Progenitor cell of endocrine pancreas (in vitro differentiated cells): ENCODE data around the gene CSE1L. TPM values are rescaled to one million over a fixed set of nuclear protein-coding genes. Genes with fewer than 3 reads are reported as not detected.
A peak's percentile ranks its signal among the peaks of the same experiment; 100 is the strongest.
"Not testable (repeated sequence)": the region's sequence is repeated elsewhere in the genome, so short reads cannot be mapped to it uniquely, and the experiment has no call there.

Source experiments
- DNase-seq: peaks from one replicate; pipeline ENCODE4 v3.0.0; 2021; ENCODE audit warnings: low spot score; ENCODE audit not compliant: unreplicated experiment
- H3K27ac Mint-ChIP-seq: 2 replicates; pipeline ENCODE4 v1.8.0; 2021; ENCODE audit warnings: mild to moderate bottlenecking, moderate library complexity, mixed read lengths
- H3K27me3 Mint-ChIP-seq: 2 replicates; pipeline ENCODE4 v1.8.0; 2021; ENCODE audit warnings: mixed read lengths
- H3K36me3 Mint-ChIP-seq: 2 replicates; pipeline ENCODE4 v1.8.0; 2022; ENCODE audit warnings: mixed read lengths; ENCODE audit not compliant: insufficient read depth
- H3K4me1 Mint-ChIP-seq: 2 replicates; pipeline ENCODE4 v1.8.0; 2021; ENCODE audit warnings: low read depth, mixed read lengths
- H3K4me3 Mint-ChIP-seq: 2 replicates; pipeline ENCODE4 v1.8.0; 2021; ENCODE audit warnings: low read depth, mild to moderate bottlenecking, moderate library complexity, mixed read lengths
- H3K9me3 Mint-ChIP-seq: 2 replicates; pipeline ENCODE4 v1.8.0; 2021; ENCODE audit warnings: low read depth, mixed read lengths
- CTCF ChIP-seq: fragments of 200-600 bp; sonication (generic); IDR thresholded peaks from one replicate; pipeline ENCODE4 v1.5.0; 2021; ENCODE audit warnings: antibody characterized with exemption, mild to moderate bottlenecking; ENCODE audit not compliant: unreplicated experiment
- total RNA-seq: library from RNA; stranded (reverse); gene quantifications from 2 replicates; pipeline ENCODE4 v1.2.1, GENCODE V29; 2021

CSE1L gene
- total RNA-seq, 1 donor from 2014 or later: 99.9 TPM

- H3K9me3 Mint-ChIP-seq: no peaks in the 10 kb centered on the region
- H3K4me3 Mint-ChIP-seq: no peak overlapping the region
- H3K27me3 Mint-ChIP-seq: no peaks in the 10 kb centered on the region
- H3K4me1 Mint-ChIP-seq: peaks cover 18% of the 10 kb centered on the region
- TF ChIP-seq CTCF: no peak
- peak overlapping the region; percentile 70 for H3K27ac Mint-ChIP-seq
- H3K36me3 Mint-ChIP-seq: peaks cover 30% of the 10 kb centered on the region
- no peak for DNase-seq
These were observed 36.0 kb upstream of the CSE1L start for GRCh38 chr20:49009899-49010631.

GRCh38 chr20:49024220-49024619 lies 21.9 kb upstream of the CSE1L start:
- no peak for TF ChIP-seq CTCF
- Mint-ChIP-seq H3K36me3 (peaks cover 20% of the 10 kb centered on the region), H3K4me1 (no peaks in the 10 kb centered on the region), H3K9me3 (no peaks in the 10 kb centered on the region), H3K27me3 (no peaks in the 10 kb centered on the region), H3K27ac (no peak overlapping the region), H3K4me3 (no peak overlapping the region)
- no peak for DNase-seq

GRCh38 chr20:49028177-49028576 lies 17.9 kb upstream of the CSE1L start:
- not testable (repeated sequence) for H3K4me3 Mint-ChIP-seq, H3K27ac Mint-ChIP-seq, H3K4me1 Mint-ChIP-seq, H3K27me3 Mint-ChIP-seq, H3K9me3 Mint-ChIP-seq, DNase-seq
- peaks cover 16% of the 10 kb centered on the region for H3K36me3 Mint-ChIP-seq

GRCh38 chr20:49028684-49029083 lies 17.4 kb upstream of the CSE1L start:
- Mint-ChIP-seq H3K27me3 (no peaks in the 10 kb centered on the region), H3K27ac (no peak overlapping the region), H3K4me1 (no peaks in the 10 kb centered on the region), H3K4me3 (no peak overlapping the region), H3K36me3 (peaks cover 16% of the 10 kb centered on the region), H3K9me3 (no peaks in the 10 kb centered on the region)
- DNase-seq: no peak
- peak; percentile 38 for TF ChIP-seq CTCF

GRCh38 chr20:49029203-49029602 lies 16.9 kb upstream of the CSE1L start:
- Mint-ChIP-seq H3K9me3 (no peaks in the 10 kb centered on the region), H3K4me3 (no peak overlapping the region), H3K36me3 (peaks cover 16% of the 10 kb centered on the region), H3K27ac (no peak overlapping the region), H3K27me3 (no peaks in the 10 kb centered on the region), H3K4me1 (no peaks in the 10 kb centered on the region)
- no peak for TF ChIP-seq CTCF
- no peak for DNase-seq
